HAP-1 (cell line): Measurements from ENCODE around the gene CTBP2.
"Not testable (repeated sequence)": the region's sequence is repeated elsewhere in the genome, so short reads cannot be mapped to it uniquely, and the experiment has no call there.

Source experiments
- DNase-seq, 2 experiments: peaks; one replicate each; pipeline ENCODE4 v3.0.0-alpha.2; 2016 to 2020; ENCODE audit warnings: low spot score in 2 of 2
- H3K27me3 ChIP-seq: fragments of 250-450 bp; sonication (Bioruptor Pico); 2 replicates; pipeline ENCODE4 v1.5.1; 2020; ENCODE audit warnings: low read depth, mild to moderate bottlenecking, moderate library complexity
- H3K36me3 ChIP-seq: fragments of 250-450 bp; sonication (Bioruptor Pico); replicated peaks from 2 replicates; pipeline ENCODE4 v1.5.1; 2020; ENCODE audit warnings: mild to moderate bottlenecking
- H3K4me1 ChIP-seq: fragments of 250-450 bp; sonication (Bioruptor Pico); 2 replicates; pipeline ENCODE4 v1.5.1; 2020; ENCODE audit warnings: mild to moderate bottlenecking
- H3K4me3 ChIP-seq: fragments of 250-450 bp; sonication (Bioruptor Pico); 2 replicates; pipeline ENCODE4 v1.5.1; 2020; ENCODE audit warnings: mild to moderate bottlenecking, moderate library complexity
- H3K9me3 ChIP-seq: fragments of 250-450 bp; sonication (Bioruptor Pico); 2 replicates; pipeline ENCODE4 v1.5.1; 2020; ENCODE audit warnings: mild to moderate bottlenecking, moderate library complexity
- in situ Hi-C: fragments of 300-500 bp; cut with MboI; formaldehyde crosslinking; loops from 3 replicates; pipeline ENCODE4 v1.14.3; 2020; ENCODE audit warnings: low sequenced_read_pairs, inconsistent platforms, mixed read lengths

CTBP2 gene

GRCh38 chr10:125193306-125193877 lies 33.0 kb upstream of the CTBP2 start:
- Histone ChIP-seq H3K4me3 (no peak overlapping the region), H3K27me3 (peaks cover 2% of the 10 kb centered on the region; the same call in 1 of the 2 replicates), H3K4me1 (no peaks in the 10 kb centered on the region), H3K36me3 (no peaks in the 10 kb centered on the region), H3K9me3 (no peaks in the 10 kb centered on the region)
- DNase-seq = no peak
- in situ Hi-C loops = no loop called here

DNA sequence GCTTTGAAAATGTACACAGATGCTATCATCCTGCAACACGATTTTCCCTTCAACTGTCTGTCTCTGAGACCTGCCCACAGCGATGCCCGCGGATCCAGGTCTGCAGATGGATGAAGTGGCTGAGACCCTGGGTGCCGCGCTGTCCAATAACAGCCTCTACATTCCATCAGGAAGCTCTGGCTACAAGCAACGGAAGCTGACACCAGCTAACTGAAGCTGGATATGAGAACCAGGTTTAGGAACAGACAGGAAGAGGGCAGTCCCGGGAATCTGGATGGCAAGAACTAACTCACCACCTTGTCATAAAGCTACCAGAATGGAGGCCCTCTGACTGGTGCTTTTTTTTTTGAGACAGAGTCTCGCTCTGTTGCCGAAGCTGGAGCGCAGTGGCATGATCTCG lies 32.3 kb upstream of the CTBP2 start:
- in situ Hi-C loops = no loop called here
- DNase-seq = no peak
- no peak overlapping the region for H3K4me3 ChIP-seq
- peaks cover 2% of the 10 kb centered on the region; the same call in 1 of the 2 replicates for H3K27me3 ChIP-seq
- no peaks in the 10 kb centered on the region for H3K36me3 ChIP-seq
- H3K4me1 ChIP-seq = no peaks in the 10 kb centered on the region
- H3K9me3 ChIP-seq = no peaks in the 10 kb centered on the region

DNA sequence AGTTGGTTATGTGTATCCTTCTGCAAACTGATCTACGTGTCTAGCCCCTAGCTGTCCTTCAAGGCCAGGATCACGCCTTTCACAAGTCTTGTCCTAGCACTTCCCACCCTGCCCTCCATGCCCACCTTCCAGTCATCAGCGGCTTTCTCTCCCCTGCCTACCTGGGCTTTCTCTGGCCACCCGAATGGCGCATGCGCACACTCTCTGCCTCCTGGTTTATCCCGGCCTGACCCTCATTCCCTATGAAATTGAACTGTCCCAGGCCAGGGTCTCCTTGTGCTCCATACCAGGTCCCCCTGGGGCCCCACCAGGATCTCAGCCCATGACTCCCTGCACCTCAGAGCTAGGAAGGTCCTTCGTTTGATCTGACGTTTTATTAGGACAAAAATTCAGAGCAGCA lies 31.6 kb upstream of the CTBP2 start:
- no peaks in the 10 kb centered on the region for H3K9me3 ChIP-seq
- no peaks in the 10 kb centered on the region for H3K36me3 ChIP-seq
- no peak overlapping the region for H3K4me3 ChIP-seq
- no peaks in the 10 kb centered on the region for H3K4me1 ChIP-seq
- DNase-seq = no peak
- in situ Hi-C loops = no loop called here
- H3K27me3 ChIP-seq = peaks cover 2% of the 10 kb centered on the region; the same call in 1 of the 2 replicates

- no peak for DNase-seq
- in situ Hi-C loops = no loop called here
Observed at GRCh38 chr10:125190946-125191345, 30.6 kb upstream of the CTBP2 start.

GRCh38 chr10:125190414-125190813 lies 30.1 kb upstream of the CTBP2 start:
- Histone ChIP-seq H3K4me3 (no peak overlapping the region), H3K9me3 (no peaks in the 10 kb centered on the region), H3K4me1 (no peaks in the 10 kb centered on the region), H3K36me3 (no peaks in the 10 kb centered on the region), H3K27me3 (peaks cover 2% of the 10 kb centered on the region; the same call in 1 of the 2 replicates)
- DNase-seq = no peak
- in situ Hi-C loops = no loop called here

More at GRCh38 chr10:125190946-125191345, 30.6 kb upstream of the CTBP2 start:
- H3K4me1 ChIP-seq = no peaks in the 10 kb centered on the region
- no peaks in the 10 kb centered on the region for H3K9me3 ChIP-seq
- no peak overlapping the region for H3K4me3 ChIP-seq
- H3K36me3 ChIP-seq = no peaks in the 10 kb centered on the region
- H3K27me3 ChIP-seq = peaks cover 2% of the 10 kb centered on the region; the same call in 1 of the 2 replicates

GRCh38 chr10:125189162-125189561 lies 28.8 kb upstream of the CTBP2 start:
- H3K4me3 ChIP-seq = no peak overlapping the region

GRCh38 chr10:125187238-125188194 lies 27.2 kb upstream of the CTBP2 start:
- no peaks in the 10 kb centered on the region for H3K36me3 ChIP-seq
- peaks cover 5% of the 10 kb centered on the region; the same call in 1 of the 2 replicates for H3K27me3 ChIP-seq
- no peak for DNase-seq
- no peak overlapping the region for H3K4me3 ChIP-seq
- in situ Hi-C loops = no loop called here
- no peaks in the 10 kb centered on the region for H3K4me1 ChIP-seq
- H3K9me3 ChIP-seq = no peaks in the 10 kb centered on the region

More at GRCh38 chr10:125189162-125189561, 28.8 kb upstream of the CTBP2 start:
- no peaks in the 10 kb centered on the region for H3K9me3 ChIP-seq
- no peak for DNase-seq
- H3K4me1 ChIP-seq = no peaks in the 10 kb centered on the region
- in situ Hi-C loops = no loop called here
- H3K36me3 ChIP-seq = no peaks in the 10 kb centered on the region
- peaks cover 2% of the 10 kb centered on the region; the same call in 1 of the 2 replicates for H3K27me3 ChIP-seq

DNA sequence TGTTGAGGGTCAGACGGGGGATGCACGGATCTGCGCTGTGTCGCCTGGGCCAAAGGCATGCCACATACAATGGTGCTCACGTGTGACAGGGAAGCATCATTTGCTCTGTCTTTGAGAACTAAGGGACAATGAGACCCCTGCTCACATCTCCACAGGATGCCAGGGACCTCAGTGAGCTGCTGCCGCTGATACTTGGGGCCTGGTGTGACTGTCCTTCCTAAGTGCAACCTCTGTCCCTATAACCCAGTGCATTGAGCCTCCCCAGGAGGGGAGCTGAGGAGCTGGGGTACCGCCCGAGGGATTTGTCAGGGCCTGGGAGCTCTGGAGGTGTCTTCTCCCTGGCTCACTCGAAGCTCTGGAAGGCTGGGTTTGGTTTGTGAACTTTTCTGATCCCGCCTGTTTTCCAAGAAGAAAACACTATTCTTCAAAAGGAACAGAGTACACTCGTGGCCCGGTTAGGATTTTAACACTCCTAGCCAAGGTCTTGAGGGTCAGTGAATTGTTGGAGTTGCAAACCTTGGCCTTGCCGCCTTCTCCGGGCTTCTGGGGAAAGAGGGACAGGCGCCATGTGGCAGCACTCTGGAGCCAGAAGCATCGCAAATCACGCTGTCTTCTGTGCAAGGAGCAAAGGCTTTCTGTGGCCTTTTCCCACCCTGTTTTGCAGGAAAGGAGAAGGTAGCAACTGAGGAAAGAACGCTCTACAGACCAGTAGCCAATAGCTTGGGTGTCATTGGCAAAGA lies 26.2 kb upstream of the CTBP2 start:
- no peak for DNase-seq
- Histone ChIP-seq H3K36me3 (no peaks in the 10 kb centered on the region), H3K9me3 (no peaks in the 10 kb centered on the region), H3K4me3 (no peak overlapping the region), H3K4me1 (no peaks in the 10 kb centered on the region), H3K27me3 (peaks cover 5% of the 10 kb centered on the region; the same call in 1 of the 2 replicates)
- in situ Hi-C loops = no loop called here

- H3K4me3 ChIP-seq, in situ Hi-C loops, DNase-seq, H3K4me1 ChIP-seq, H3K36me3 ChIP-seq, H3K27me3 ChIP-seq, H3K9me3 ChIP-seq: not testable (repeated sequence)
Observed at GRCh38 chr10:125179107-125179506, 18.7 kb upstream of the CTBP2 start.

- no peak overlapping the region for H3K4me3 ChIP-seq
- 0 out of 2 replicates have a peak, but pooled peaks cover 4% of the 10 kb centered on the region for H3K27me3 ChIP-seq
- no peak for DNase-seq
- H3K9me3 ChIP-seq = no peaks in the 10 kb centered on the region
- H3K4me1 ChIP-seq = no peaks in the 10 kb centered on the region
- H3K36me3 ChIP-seq = no peaks in the 10 kb centered on the region
- in situ Hi-C loops = no loop called here
Observed at GRCh38 chr10:125177641-125178640, 17.6 kb upstream of the CTBP2 start.

GRCh38 chr10:125175807-125176206 lies 15.4 kb upstream of the CTBP2 start:
- in situ Hi-C loops = no loop called here
- H3K27me3 ChIP-seq = 0 out of 2 replicates have a peak, but pooled peaks cover 4% of the 10 kb centered on the region
- DNase-seq = no peak
- H3K36me3 ChIP-seq = no peaks in the 10 kb centered on the region
- no peaks in the 10 kb centered on the region for H3K9me3 ChIP-seq
- no peak overlapping the region for H3K4me3 ChIP-seq
- H3K4me1 ChIP-seq = no peaks in the 10 kb centered on the region

DNA sequence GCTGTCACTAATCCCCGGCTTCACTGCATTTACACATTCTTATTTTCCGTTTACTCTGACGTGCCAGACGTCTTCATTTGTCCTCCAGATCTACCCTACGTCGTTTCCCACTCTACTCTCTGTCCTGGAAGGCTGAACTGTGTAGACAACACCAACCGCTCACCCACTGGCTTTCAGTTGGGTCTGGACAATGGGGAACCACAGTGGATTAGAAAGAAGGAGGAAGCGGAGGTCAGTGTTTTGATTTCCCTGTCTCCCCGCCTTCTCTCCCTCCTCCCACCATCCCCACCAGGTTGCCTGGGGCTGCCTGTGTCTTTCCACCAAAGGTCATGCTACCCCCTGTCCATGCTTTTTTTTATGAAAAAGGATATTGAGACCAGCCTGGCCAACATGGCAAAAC lies 14.0 kb upstream of the CTBP2 start:
- in situ Hi-C loops = loop anchor here (25.0 kb wide), 1 partner anchor 538 kb away; the partner anchor contains the start of gene EDRF1
- Histone ChIP-seq H3K4me1 (no peaks in the 10 kb centered on the region), H3K36me3 (no peaks in the 10 kb centered on the region), H3K9me3 (no peaks in the 10 kb centered on the region), H3K4me3 (no peak overlapping the region), H3K27me3 (0 out of 2 replicates have a peak, but pooled peaks cover 4% of the 10 kb centered on the region)
- DNase-seq = no peak
